NB4 (cell line): Measurements from ENCODE around the gene HDAC1.

Experiments
- CTCF ChIP-seq: IDR thresholded peaks from one replicate; pipeline ENCODE4 v1.5.1; 2012; ENCODE audit warnings: low read depth, low read length
- MAX ChIP-seq: IDR thresholded peaks from 2 replicates; pipeline ENCODE4 v1.6.1; 2011; ENCODE audit warnings: low read depth, low read length
- MYC ChIP-seq: IDR thresholded peaks from 2 replicates; pipeline ENCODE4 v1.6.1; 2011; ENCODE audit warnings: low read depth, low read length
- POLR2A ChIP-seq: IDR thresholded peaks from 2 replicates; pipeline ENCODE4 v1.6.1; 2011; ENCODE audit warnings: mild to moderate bottlenecking; ENCODE audit not compliant: insufficient read length; ENCODE audit errors: extremely low read depth

GRCh38 chr1:32309960-32310359, 18.1 kb downstream of the HDAC1 start:
- no peak for TF ChIP-seq CTCF
- TF ChIP-seq MAX = no peak
- no peak for TF ChIP-seq POLR2A
- no peak for TF ChIP-seq MYC
